Measurements from ENCODE around the gene TUBA4B. TPM values are rescaled to one million over a fixed set of nuclear protein-coding genes. Genes with fewer than 3 reads are reported as not detected.

Gene TUBA4B
- total and polyA plus RNA-seq, 2 of the 4 experiments (the other 2 are of a cell fraction), result not detected

DNA sequence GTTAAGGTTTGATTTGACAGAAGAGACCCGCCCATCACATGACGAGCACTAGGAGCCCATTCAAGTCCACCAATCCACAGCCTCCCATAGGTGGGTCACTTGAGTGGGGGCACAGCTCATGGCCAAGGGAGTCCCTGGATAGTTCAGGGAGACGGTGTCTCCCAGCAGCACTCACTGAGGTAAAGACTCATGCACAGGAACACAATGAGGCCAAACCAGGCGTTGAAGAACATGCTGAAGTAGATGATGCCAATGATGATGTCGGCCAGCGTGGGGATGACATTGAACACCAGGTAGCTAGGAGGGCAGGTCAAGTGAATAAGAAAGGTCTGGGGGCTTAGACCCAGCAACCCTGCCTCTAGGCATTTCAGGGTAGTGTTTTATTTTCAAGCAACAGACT, 38.3 kb upstream of the TUBA4B start:
- TF ChIP-seq NFE2L2 (IDR thresholded peaks at IDR 0.05; ENCODE audit: low read depth, low read length) (no peak), SMC3 (IDR thresholded peaks at IDR 0.05; ENCODE audit: low read depth, low read length) (no peak), CHD1 (IDR thresholded peaks at IDR 0.05; ENCODE audit: low read depth, low read length) (no peak), MAFK (IDR thresholded peaks at IDR 0.05; ENCODE audit: low read depth, low read length) (no peak), RFX5 (IDR thresholded peaks at IDR 0.05; ENCODE audit: low read depth, low read length) (no peak), MAZ (IDR thresholded peaks at IDR 0.05; ENCODE audit: borderline replicate concordance, low read depth, low read length) (no peak), MXI1 (IDR thresholded peaks at IDR 0.05; ENCODE audit: borderline replicate concordance, low read depth, low read length) (no peak), CEBPB (IDR thresholded peaks at IDR 0.05; ENCODE audit: low read depth, low read length) (no peak), CTCF (conservative IDR thresholded peaks at IDR 0.05; ENCODE audit: low read depth, low read length) (no peak), RAD21 (IDR thresholded peaks at IDR 0.05; ENCODE audit: low read length) (no peak), USF2 (IDR thresholded peaks at IDR 0.05; ENCODE audit: low read depth, low read length) (no peak), BHLHE40 (IDR thresholded peaks at IDR 0.05; ENCODE audit: low read depth, low read length) (no peak)
- TF ChIP-seq, protein P1, sequence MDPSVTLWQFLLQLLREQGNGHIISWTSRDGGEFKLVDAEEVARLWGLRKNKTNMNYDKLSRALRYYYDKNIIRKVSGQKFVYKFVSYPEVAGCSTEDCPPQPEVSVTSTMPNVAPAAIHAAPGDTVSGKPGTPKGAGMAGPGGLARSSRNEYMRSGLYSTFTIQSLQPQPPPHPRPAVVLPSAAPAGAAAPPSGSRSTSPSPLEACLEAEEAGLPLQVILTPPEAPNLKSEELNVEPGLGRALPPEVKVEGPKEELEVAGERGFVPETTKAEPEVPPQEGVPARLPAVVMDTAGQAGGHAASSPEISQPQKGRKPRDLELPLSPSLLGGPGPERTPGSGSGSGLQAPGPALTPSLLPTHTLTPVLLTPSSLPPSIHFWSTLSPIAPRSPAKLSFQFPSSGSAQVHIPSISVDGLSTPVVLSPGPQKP (IDR thresholded peaks at IDR 0.05; ENCODE audit: borderline replicate concordance, low read depth, low read length), result no peak
- Histone ChIP-seq H3K9ac (ENCODE audit: low read depth, low read length) (no peak overlapping the region), H3K4ac (ENCODE audit: low read depth, low read length) (no peak overlapping the region), H4K5ac (ENCODE audit: low read depth, low read length) (no peak overlapping the region), H2BK120ac (ENCODE audit: low read depth, low read length) (no peak overlapping the region), H3K56ac (ENCODE audit: extremely low read depth, insufficient read depth, low read length) (no peak overlapping the region), H3K23ac (ENCODE audit: low read depth, low read length) (no peak overlapping the region), H4K91ac (ENCODE audit: insufficient read depth, low read depth, low read length) (no peak overlapping the region), H2BK5ac (ENCODE audit: low read depth, low read length, poor library complexity, severe bottlenecking) (no peak overlapping the region), H3K4me1 (ENCODE audit: control insufficient read depth, insufficient read depth, low read length) (peaks cover 5% of the 10 kb centered on the region; the same call in 1 of the 2 replicates), H2BK20ac (ENCODE audit: low read depth, low read length) (no peak overlapping the region), H3K14ac (replicated peaks; ENCODE audit: low read depth, low read length) (no peak overlapping the region), H3K4me3 (ENCODE audit: insufficient read depth, low read depth, low read length) (no peak overlapping the region), H3K36me3 (ENCODE audit: control insufficient read depth, insufficient read depth, low read length) (peaks cover 49% of the 10 kb centered on the region), H3K9me1 (ENCODE audit: insufficient read depth, low read length) (peaks cover 6% of the 10 kb centered on the region), H2BK15ac (ENCODE audit: low read depth, low read length) (no peak overlapping the region), H3K27me3 (ENCODE audit: control insufficient read depth, insufficient read depth, low read length) (no peaks in the 10 kb centered on the region), H2AK5ac (ENCODE audit: low read depth, low read length) (no peak overlapping the region), H2AFZ (replicated peaks; ENCODE audit: low read length, poor library complexity) (no peak overlapping the region), H3K27ac (ENCODE audit: insufficient read depth, low read length) (no peak overlapping the region), H4K20me1 (ENCODE audit: insufficient read depth, low read length) (peaks cover 11% of the 10 kb centered on the region), H2AK9ac (replicated peaks; ENCODE audit: low read depth, low read length, poor library complexity) (no peak overlapping the region), H3K9me3 (ENCODE audit: control insufficient read depth, insufficient read depth, low read length) (no peaks in the 10 kb centered on the region), H4K8ac (ENCODE audit: low read depth in 2 of 2, low read length in 2 of 2) (no peak overlapping the region), H3K18ac (ENCODE audit: low read depth, low read length) (no peak overlapping the region), H3K4me2 (ENCODE audit: low read depth, low read length) (no peak overlapping the region), H3K79me1 (ENCODE audit: low read depth in 1 of 2, low read length in 2 of 2) (peaks cover 8 to 28% of the 10 kb centered on the region in 2 experiments; a peak in 3 of 4 replicates)
- ChIA-PET POLR2A (ENCODE audit: unreplicated experiment) (interaction anchor here (0.6 kb wide), 1 partner anchor 27 kb away, joined by 4 read pairs; no protein-coding TSS in a partner anchor), CTCF (no interaction called here)
- in situ Hi-C loops (cut with MboI; ENCODE audit: low sequenced_read_pairs) (no loop called here), intact Hi-C loops (cut with micrococcal nuclease) (no loop called here), dilution Hi-C loops (cut with HindIII; ENCODE audit: low sequenced_read_pairs, unreplicated experiment) (no loop called here)
- 100% methylated on average over 1 of the region's 6 CpGs; no CpG with 5 or more reads in 1 of the 2 experiments for WGBS, 2 experiments (ENCODE audit: extremely low coverage in 2 of 2, insufficient read length in 1 of 2)
- BruUV-seq (replicated peaks), result no TSS peak
- ATAC-seq (ENCODE audit: low read depth) (no peak), DNase-seq (no peak)
